ENCODE measurements around the gene IFITM5.
"Not testable (repeated sequence)": the region's sequence is repeated elsewhere in the genome, so short reads cannot be mapped to it uniquely, and the experiment has no call there.

The IFITM5 gene

GRCh38 chr11:328012-328411, 28.7 kb upstream of the IFITM5 start:
- no peak for TF ChIP-seq CTCF (IDR thresholded peaks at IDR 0.05; ENCODE audit: low read depth, low read length, missing control alignments)

DNA sequence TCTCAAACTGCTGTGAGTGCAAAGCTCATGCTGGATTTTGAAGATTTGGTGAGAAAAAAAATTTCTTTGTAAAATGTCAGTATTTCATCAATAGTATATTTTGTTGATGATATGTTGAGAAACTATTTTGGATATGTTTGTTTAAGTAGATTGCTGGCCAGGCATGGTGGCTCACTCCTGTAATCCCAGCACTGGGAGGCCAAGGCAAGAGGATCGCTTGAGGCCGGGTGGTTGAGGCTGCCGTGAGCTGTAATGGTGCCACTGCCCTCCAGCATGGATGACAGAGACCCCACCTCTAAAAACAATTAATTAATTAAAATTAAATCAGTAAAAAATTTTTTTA, 28.2 kb upstream of the IFITM5 start:
- Histone ChIP-seq H3K4me3 (ENCODE audit: low read depth, low read length) (no peak overlapping the region), H3K36me3 (replicated peaks) (no peaks in the 10 kb centered on the region), H3K27ac (peak overlapping the region; percentile 56), H3K27me3 (replicated peaks) (no peaks in the 10 kb centered on the region)
- DNase-seq, result no peak
- in situ Hi-C loops (cut with HindIII; ENCODE audit: low pct_ligation_motif_present, low sequenced_read_pairs), result no loop called here
- TF ChIP-seq CTCF (IDR thresholded peaks at IDR 0.05; ENCODE audit: low read depth, low read length, missing control alignments), result no peak

More at GRCh38 chr11:328012-328411, 28.7 kb upstream of the IFITM5 start:
- Histone ChIP-seq H3K27me3 (replicated peaks) (no peaks in the 10 kb centered on the region), H3K36me3 (replicated peaks) (no peaks in the 10 kb centered on the region), H3K27ac (no peak overlapping the region), H3K4me3 (ENCODE audit: low read depth, low read length) (no peak overlapping the region)
- no peak for DNase-seq
- in situ Hi-C loops (cut with HindIII; ENCODE audit: low pct_ligation_motif_present, low sequenced_read_pairs), result no loop called here

DNA sequence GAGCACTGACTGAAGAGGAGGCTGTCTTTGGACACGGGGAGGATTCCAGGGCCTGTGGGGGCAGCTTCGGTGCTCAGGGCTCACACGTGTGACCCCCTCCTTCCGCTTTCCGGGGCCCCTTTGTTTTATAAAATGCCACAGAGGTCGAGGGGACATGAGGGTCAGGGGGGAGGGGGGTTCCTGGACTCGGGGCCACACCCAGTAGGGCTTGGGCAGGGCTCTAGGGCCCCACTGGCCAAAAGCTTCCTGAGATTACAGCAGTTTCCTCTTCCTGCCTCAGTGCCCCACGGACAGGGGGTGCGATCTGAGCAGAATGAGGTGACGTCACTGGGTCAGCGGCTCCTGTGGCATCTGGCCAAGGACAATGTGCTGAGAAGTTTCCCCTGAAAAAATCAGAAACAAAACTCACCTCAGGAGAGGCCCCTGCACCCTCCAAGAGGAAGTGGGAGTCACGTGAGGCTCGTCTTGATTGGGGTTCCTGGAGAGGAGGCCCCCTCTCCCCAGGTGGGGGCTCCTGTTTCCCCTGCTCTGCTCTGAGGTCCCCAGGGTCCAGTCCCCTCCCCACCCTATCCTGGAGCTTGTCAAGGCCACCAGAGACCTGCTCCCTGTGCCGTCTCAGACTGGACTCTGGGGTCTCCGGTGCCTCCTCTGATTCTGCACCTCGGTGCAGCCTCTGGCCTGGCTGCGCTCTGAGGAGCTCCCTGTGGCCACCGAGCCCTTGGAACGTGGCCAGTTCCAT, 27.7 kb upstream of the IFITM5 start:
- no peak overlapping the region for H3K4me3 ChIP-seq (ENCODE audit: low read depth, low read length)
- H3K36me3 ChIP-seq (replicated peaks), result no peaks in the 10 kb centered on the region
- in situ Hi-C loops (cut with HindIII; ENCODE audit: low pct_ligation_motif_present, low sequenced_read_pairs), result no loop called here
- peak; percentile 59 for DNase-seq
- H3K27ac ChIP-seq, result peak overlapping the region; percentile 56
- H3K27me3 ChIP-seq (replicated peaks), result no peaks in the 10 kb centered on the region
- no peak for TF ChIP-seq CTCF (IDR thresholded peaks at IDR 0.05; ENCODE audit: low read depth, low read length, missing control alignments)

DNA sequence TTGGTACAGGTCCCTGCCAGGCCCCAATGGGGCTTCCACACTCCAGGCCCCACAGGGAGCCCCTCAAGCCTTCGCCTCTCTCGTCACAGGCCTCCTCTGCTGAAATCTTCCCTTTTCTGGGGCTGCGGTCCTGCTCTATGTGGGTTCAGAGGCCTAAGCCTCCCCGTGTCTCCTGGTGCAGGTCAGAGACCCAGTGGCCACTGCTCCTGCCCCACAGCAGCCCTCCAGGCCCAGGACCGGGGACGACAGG, 27.2 kb upstream of the IFITM5 start:
- no peak overlapping the region for H3K4me3 ChIP-seq (ENCODE audit: low read depth, low read length)
- in situ Hi-C loops (cut with HindIII; ENCODE audit: low pct_ligation_motif_present, low sequenced_read_pairs), result no loop called here
- H3K36me3 ChIP-seq (replicated peaks), result no peaks in the 10 kb centered on the region
- DNase-seq, result no peak
- no peak for TF ChIP-seq CTCF (IDR thresholded peaks at IDR 0.05; ENCODE audit: low read depth, low read length, missing control alignments)
- H3K27me3 ChIP-seq (replicated peaks), result no peaks in the 10 kb centered on the region
- H3K27ac ChIP-seq, result peak overlapping the region; percentile 56

DNA sequence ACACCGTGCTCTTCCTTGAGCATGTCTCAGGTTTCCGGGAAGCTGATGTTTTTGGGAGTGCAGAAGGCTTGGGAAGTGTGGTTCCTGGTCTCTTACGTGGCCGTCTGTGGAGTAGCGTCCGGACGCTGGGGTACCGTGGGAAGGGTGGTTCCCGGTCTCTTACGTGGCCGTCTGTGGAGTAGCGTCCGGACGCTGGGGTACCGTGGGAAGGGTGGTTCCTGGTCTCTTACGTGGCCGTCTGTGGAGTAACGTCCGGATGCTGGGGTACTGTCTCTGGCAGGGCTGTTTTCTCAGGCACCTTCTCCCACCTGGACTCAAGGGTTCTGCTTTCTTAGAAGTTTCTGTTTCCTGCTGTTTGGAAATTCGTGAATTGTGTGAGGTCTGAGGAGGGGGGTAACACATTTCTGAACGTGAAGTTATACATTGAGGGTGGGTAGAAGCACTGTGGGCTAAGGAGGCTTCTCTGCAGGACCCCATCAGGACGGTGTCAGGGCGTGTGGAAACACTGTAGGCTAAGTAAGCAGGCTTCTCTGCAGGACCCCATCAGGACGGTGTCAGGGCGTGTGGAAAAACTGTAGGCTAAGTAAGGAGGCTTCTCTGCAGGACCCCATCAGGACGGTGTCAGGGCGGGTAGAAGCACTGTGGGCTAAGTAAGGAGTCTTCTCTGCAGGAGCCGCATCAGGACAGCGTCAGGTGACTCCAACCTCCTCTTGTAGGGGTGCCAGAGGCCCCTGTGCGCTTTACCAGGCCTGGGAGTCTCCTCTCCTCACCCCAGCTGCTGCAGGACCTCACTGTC, 26.7 kb upstream of the IFITM5 start:
- H3K27ac ChIP-seq, result no peak overlapping the region
- no peaks in the 10 kb centered on the region for H3K27me3 ChIP-seq (replicated peaks)
- in situ Hi-C loops (cut with HindIII; ENCODE audit: low pct_ligation_motif_present, low sequenced_read_pairs), result no loop called here
- no peaks in the 10 kb centered on the region for H3K36me3 ChIP-seq (replicated peaks)
- no peak for TF ChIP-seq CTCF (IDR thresholded peaks at IDR 0.05; ENCODE audit: low read depth, low read length, missing control alignments)
- DNase-seq, result no peak
- H3K4me3 ChIP-seq (ENCODE audit: low read depth, low read length), result no peak overlapping the region

- H3K27ac ChIP-seq; H3K27me3 ChIP-seq (replicated peaks); H3K36me3 ChIP-seq (replicated peaks); H3K4me3 ChIP-seq (ENCODE audit: low read depth, low read length); DNase-seq; in situ Hi-C loops (cut with HindIII; ENCODE audit: low pct_ligation_motif_present, low sequenced_read_pairs): not testable (repeated sequence)
These were observed 25.5 kb upstream of the IFITM5 start for GRCh38 chr11:324593-325517.
